Measurements from ENCODE around the gene C5.

- TF ChIP-seq CTCF (IDR thresholded peaks at IDR 0.05; ENCODE audit: insufficient read depth, low read length, poor library complexity, severe bottlenecking): no peak
- no peak for TF ChIP-seq EZH2phosphoT487 (conservative IDR thresholded peaks at IDR 0.05; ENCODE audit: low read length)
Observed at GRCh38 chr9:120937127-120937526, 112.9 kb downstream of the C5 start.

All from SU-DHL-6 (cell line).